CD4-positive, alpha-beta T cell (primary cell): Measurements from ENCODE around the gene VPS52. TPM values are rescaled to one million over a fixed set of nuclear protein-coding genes. Genes with fewer than 3 reads are reported as not detected.

Experiments used
- ATAC-seq: fragments of 200-7000 bp; cut with Tn5 transposase; one replicate; pipeline ENCODE4 v1.10.0; 2022; ENCODE audit warnings: mild to moderate bottlenecking; ENCODE audit not compliant: poor library complexity
- CTCF ChIA-PET: fragments of 350-600 bp; sonication (Branson Sonifier 250); formaldehyde crosslinking; loops from one replicate; lab custom pipeline; 2021; ENCODE audit warnings: antibody characterized with exemption, inconsistent platforms; lab: Charles Lee
- POLR2A ChIA-PET: fragments of 350-600 bp; sonication (Branson Sonifier 250); formaldehyde crosslinking; loops from one replicate; lab custom pipeline; 2021; ENCODE audit warnings: antibody characterized with exemption, inconsistent platforms; lab: Charles Lee
- DNase-seq, 14 experiments: peaks; one replicate each; pipeline ENCODE4 v3.0.0-alpha.2; 2013 to 2020; ENCODE audit warnings: mixed read lengths in 2 of 14
- H3K27ac ChIP-seq, 2 donors: one replicate each; pipeline versions ENCODE4 v1.5.1 to v1.7.0; 2013; ENCODE audit warnings: low read length in 2 of 2, low read depth in 1 of 2, mild to moderate bottlenecking in 1 of 2
- H3K27me3 ChIP-seq, 2 experiments: 1 replicate in 1 of 2; 2 replicates in 1 of 2; pipeline versions ENCODE4 v1.6.1 to v1.7.0; 2013; ENCODE audit warnings: low read length in 2 of 2, control low read depth in 1 of 2, mild to moderate bottlenecking in 1 of 2, moderate library complexity in 1 of 2; ENCODE audit not compliant: insufficient read depth in 2 of 2, control insufficient read depth in 1 of 2
- H3K36me3 ChIP-seq: one replicate; pipeline ENCODE4 v1.6.1; 2013; ENCODE audit warnings: low read length, control low read depth; ENCODE audit not compliant: insufficient read depth
- H3K4me1 ChIP-seq: one replicate; pipeline ENCODE4 v1.6.1; 2013; ENCODE audit warnings: low read length, control low read depth; ENCODE audit not compliant: insufficient read depth
- H3K4me3 ChIP-seq: one replicate; pipeline ENCODE4 v1.5.1; 2013; ENCODE audit warnings: mild to moderate bottlenecking, low read length, moderate library complexity
- H3K9me3 ChIP-seq, 2 experiments: 1 replicate in 1 of 2; 2 replicates in 1 of 2; pipeline versions ENCODE4 v1.6.1 to v1.7.0; 2013; ENCODE audit warnings: low read length in 2 of 2, mild to moderate bottlenecking in 2 of 2, control low read depth in 1 of 2, moderate library complexity in 1 of 2; ENCODE audit not compliant: control insufficient read depth in 1 of 2, insufficient read depth in 1 of 2
- H3K27ac Mint-ChIP-seq: one replicate; pipeline ENCODE4 v1.8.0; 2020; ENCODE audit warnings: mixed read lengths
- H3K27me3 Mint-ChIP-seq: one replicate; pipeline ENCODE4 v1.8.0; 2021; ENCODE audit warnings: mixed read lengths
- H3K36me3 Mint-ChIP-seq: one replicate; pipeline ENCODE4 v1.8.0; 2021; ENCODE audit warnings: low read depth, mixed read lengths
- H3K4me1 Mint-ChIP-seq: one replicate; pipeline ENCODE4 v1.8.0; 2021; ENCODE audit warnings: low read depth, mixed read lengths
- H3K4me3 Mint-ChIP-seq: one replicate; pipeline ENCODE4 v1.8.0; 2020; ENCODE audit warnings: mild to moderate bottlenecking, mixed read lengths
- H3K9me3 Mint-ChIP-seq: one replicate; pipeline ENCODE4 v1.8.0; 2020; ENCODE audit warnings: mixed read lengths
- intact Hi-C, 2 experiments: fragments of 100-400 bp; cut with DNase I in 1 of 2; cut with micrococcal nuclease in 1 of 2; formaldehyde crosslinking; loops; one replicate each; pipeline versions ENCODE4 v1.15.1 to v1.9.0; 2023 to 2025; cut with DNase I, micrococcal nuclease
- total RNA-seq, 174 experiments: library from RNA in 2 of 174; stranded (reverse) in 2 of 174; gene quantifications; one replicate each; pipeline ENCODE4 v1.2.3 and lab custom pipeline; 2021 to 2026
- TF ChIP-seq, protein P1 (sequence below): fragments of 200-600 bp; IDR thresholded peaks from one replicate; pipeline ENCODE4 v1.8.0; 2022; ENCODE audit warnings: antibody characterized with exemption, mild to moderate bottlenecking

The VPS52 gene
- total RNA-seq, 2 experiments from 2014 or later: 67.9 TPM

DNA sequence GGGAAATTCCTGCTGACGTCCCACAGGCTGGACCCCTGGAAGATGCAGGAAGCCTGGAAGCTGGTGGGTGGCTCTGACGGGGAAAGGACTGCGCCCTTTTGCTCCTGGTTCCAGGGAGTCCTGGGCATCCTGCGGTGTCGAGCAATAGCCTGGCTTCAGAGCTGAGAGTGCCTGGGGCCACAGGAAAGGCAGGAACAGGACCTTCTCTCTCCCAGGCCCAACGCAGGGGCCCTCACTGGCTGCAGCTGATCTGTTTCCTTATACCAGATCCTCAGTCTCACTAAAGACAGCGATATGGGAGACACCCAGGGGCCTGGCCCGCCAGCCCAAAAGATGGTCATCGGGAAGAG lies 6.7 kb upstream of the VPS52 start:
- H3K36me3 Mint-ChIP-seq: peaks cover 83% of the 10 kb centered on the region
- Histone ChIP-seq H3K9me3 (no peaks in the 10 kb centered on the region), H3K27me3 (no peaks in the 10 kb centered on the region), H3K36me3 (peaks cover 73% of the 10 kb centered on the region), H3K27ac (peak overlapping the region; percentile 82 to 90), H3K4me3 (peak overlapping the region; percentile 96), H3K4me1 (peaks cover 73% of the 10 kb centered on the region)
- H3K9me3 Mint-ChIP-seq: no peaks in the 10 kb centered on the region
- intact Hi-C loops: loop anchor here in 1 of 2 experiments (5.0 to 10.0 kb wide), 4 partner anchors 34 to 506 kb away; partner anchors contain the start of genes LEMD2 and TAPBP
- peak overlapping the region; percentile 93 for H3K4me3 Mint-ChIP-seq
- DNase-seq (no peak), ATAC-seq (no peak)
- TF ChIP-seq, protein P1, sequence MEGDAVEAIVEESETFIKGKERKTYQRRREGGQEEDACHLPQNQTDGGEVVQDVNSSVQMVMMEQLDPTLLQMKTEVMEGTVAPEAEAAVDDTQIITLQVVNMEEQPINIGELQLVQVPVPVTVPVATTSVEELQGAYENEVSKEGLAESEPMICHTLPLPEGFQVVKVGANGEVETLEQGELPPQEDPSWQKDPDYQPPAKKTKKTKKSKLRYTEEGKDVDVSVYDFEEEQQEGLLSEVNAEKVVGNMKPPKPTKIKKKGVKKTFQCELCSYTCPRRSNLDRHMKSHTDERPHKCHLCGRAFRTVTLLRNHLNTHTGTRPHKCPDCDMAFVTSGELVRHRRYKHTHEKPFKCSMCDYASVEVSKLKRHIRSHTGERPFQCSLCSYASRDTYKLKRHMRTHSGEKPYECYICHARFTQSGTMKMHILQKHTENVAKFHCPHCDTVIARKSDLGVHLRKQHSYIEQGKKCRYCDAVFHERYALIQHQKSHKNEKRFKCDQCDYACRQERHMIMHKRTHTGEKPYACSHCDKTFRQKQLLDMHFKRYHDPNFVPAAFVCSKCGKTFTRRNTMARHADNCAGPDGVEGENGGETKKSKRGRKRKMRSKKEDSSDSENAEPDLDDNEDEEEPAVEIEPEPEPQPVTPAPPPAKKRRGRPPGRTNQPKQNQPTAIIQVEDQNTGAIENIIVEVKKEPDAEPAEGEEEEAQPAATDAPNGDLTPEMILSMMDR: no peak
- H3K4me1 Mint-ChIP-seq: peaks cover 54% of the 10 kb centered on the region
- POLR2A ChIA-PET: interaction anchor here (0.6 to 4.4 kb wide), 7 partner anchors 10 to 176 kb away, joined by 3 to 76 read pairs (median 28); partner anchors contain the start of genes PFDN6, RGL2, WDR46 and ZBTB9
- CTCF ChIA-PET: interaction anchor here (0.9 to 2.8 kb wide), 4 partner anchors 11 to 147 kb away, joined by 3 to 22 read pairs (median 11); partner anchors contain the start of genes PFDN6, RGL2 and WDR46
- H3K27ac Mint-ChIP-seq: peak overlapping the region; percentile 97
- H3K27me3 Mint-ChIP-seq: no peaks in the 10 kb centered on the region

DNA sequence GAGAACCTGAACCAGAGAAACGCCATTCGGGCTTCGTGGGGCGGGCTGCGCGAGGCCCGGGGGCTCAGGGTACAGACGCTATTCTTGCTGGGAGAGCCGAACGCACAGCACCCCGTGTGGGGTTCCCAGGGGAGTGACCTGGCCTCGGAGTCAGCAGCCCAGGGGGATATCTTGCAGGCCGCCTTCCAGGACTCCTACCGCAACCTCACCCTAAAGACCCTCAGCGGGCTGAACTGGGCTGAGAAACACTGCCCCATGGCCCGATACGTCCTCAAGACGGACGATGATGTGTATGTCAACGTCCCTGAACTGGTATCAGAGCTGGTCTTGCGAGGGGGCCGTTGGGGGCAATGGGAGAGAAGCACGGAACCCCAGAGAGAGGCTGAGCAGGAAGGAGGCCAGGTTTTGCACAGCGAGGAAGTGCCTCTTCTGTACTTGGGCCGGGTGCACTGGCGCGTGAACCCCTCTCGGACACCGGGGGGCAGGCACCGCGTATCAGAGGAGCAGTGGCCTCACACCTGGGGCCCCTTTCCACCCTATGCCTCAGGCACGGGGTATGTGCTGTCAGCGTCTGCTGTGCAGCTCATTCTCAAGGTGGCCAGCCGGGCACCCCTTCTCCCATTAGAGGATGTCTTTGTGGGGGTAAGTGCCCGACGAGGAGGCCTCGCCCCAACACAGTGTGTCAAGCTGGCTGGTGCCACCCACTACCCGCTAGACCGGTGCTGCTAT lies 6.2 kb upstream of the VPS52 start:
- peaks cover 59% of the 10 kb centered on the region for H3K4me1 Mint-ChIP-seq
- ATAC-seq: peak; percentile 17
- peak overlapping the region; percentile 93 for H3K4me3 Mint-ChIP-seq
- Histone ChIP-seq H3K4me3 (peak overlapping the region; percentile 96), H3K27me3 (no peaks in the 10 kb centered on the region), H3K27ac (peak overlapping the region; percentile 82 to 90), H3K36me3 (peaks cover 79% of the 10 kb centered on the region), H3K9me3 (no peaks in the 10 kb centered on the region), H3K4me1 (peaks cover 78% of the 10 kb centered on the region)
- peak overlapping the region; percentile 97 for H3K27ac Mint-ChIP-seq
- peaks cover 83% of the 10 kb centered on the region for H3K36me3 Mint-ChIP-seq
- ChIA-PET POLR2A (interaction anchor here (0.6 to 4.4 kb wide), 24 partner anchors 9 to 1304 kb away, joined by 3 to 76 read pairs (median 6); partner anchors contain the start of genes CUTA, ITPR3, PFDN6 and PHF1), CTCF (interaction anchor here (0.5 to 2.8 kb wide), 16 partner anchors 11 to 238 kb away, joined by 3 to 22 read pairs (median 4); partner anchors contain the start of genes CUTA, PFDN6, RGL2 and RING1)
- intact Hi-C loops: loop anchor here (1.0 to 10.0 kb wide), 6 partner anchors 11 to 507 kb away; partner anchors contain the start of genes LEMD2 (in 1 of the 2), PFDN6 (in 1 of the 2), RGL2 (in 1 of the 2) and TAPBP (in 1 of the 2)
- TF ChIP-seq, protein P1: no peak
- H3K27me3 Mint-ChIP-seq: no peaks in the 10 kb centered on the region
- peak in 8 of 14 experiments; percentile 10 to 65 (median 30) for DNase-seq
- no peaks in the 10 kb centered on the region for H3K9me3 Mint-ChIP-seq

DNA sequence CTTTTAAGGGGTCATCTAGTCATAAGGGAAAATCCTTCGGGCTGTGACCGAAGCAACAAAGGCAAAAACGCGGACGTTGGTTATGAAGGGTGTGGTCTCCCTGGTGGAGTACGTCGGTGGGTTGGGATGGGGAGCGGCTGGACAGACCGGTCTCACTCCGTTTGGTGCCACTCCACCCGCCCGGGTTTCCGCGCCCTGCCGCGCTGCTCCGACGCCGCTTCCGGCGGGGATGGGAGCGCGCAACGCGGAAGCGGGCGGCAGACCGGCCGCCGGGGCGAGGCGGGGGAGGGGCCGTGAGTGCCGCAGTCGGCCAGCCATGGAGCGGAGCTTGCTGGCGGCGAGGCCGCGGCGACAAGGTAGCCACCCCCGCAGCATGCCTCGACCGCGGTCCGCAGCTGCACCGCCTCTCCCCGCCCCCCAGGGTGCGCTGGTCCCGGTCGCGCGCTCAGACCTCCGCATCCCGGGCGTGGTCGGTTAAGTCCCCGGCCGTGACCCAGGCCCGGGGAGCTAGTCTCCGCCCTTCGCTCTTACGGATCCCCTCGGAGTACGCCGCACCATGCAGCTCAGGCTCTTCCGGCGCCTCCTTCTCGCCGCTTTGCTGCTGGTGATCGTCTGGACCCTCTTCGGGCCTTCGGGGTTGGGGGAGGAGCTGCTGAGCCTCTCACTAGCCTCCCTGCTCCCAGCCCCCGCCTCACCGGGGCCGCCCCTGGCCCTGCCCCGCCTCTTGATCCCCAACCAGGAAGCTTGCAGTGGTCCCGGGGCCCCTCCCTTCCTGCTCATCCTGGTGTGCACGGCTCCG lies 5.4 kb upstream of the VPS52 start, which contains the start of gene B3GALT4:
Gene B3GALT4, plus strand, starts transcription at position 260 of the 799 bp plus-strand sequence. Its CDS starts 297 bp downstream, at position 557.
- Mint-ChIP-seq H3K36me3 (peaks cover 82% of the 10 kb centered on the region), H3K9me3 (no peaks in the 10 kb centered on the region), H3K27me3 (no peaks in the 10 kb centered on the region), H3K4me3 (peak within 1 kb of the TSS; percentile 93), H3K27ac (peak within 1 kb of the TSS; percentile 97), H3K4me1 (peaks cover 67% of the 10 kb centered on the region)
- peaks cover 83% of the 10 kb centered on the region for H3K4me1 ChIP-seq
- intact Hi-C loops: loop anchor here (1.0 to 10.0 kb wide), 6 partner anchors 12 to 508 kb away; partner anchors contain the start of genes LEMD2 (in 1 of the 2), PFDN6 (in 1 of the 2), RGL2 (in 1 of the 2) and TAPBP (in 1 of the 2)
- TF ChIP-seq, protein P1: peak; percentile 36
- no peaks in the 10 kb centered on the region for H3K27me3 ChIP-seq
- ATAC-seq (peak; percentile 68), DNase-seq (peak in 13 of 14 experiments; percentile 45 to 89 (median 64))
- peak within 1 kb of the TSS; percentile 96 for H3K4me3 ChIP-seq
- peaks cover 76% of the 10 kb centered on the region for H3K36me3 ChIP-seq
- H3K9me3 ChIP-seq: no peaks in the 10 kb centered on the region
- ChIA-PET POLR2A (interaction anchor here (0.6 to 4.4 kb wide), 25 partner anchors 8 to 1304 kb away, joined by 3 to 76 read pairs (median 6); partner anchors contain the start of genes CUTA, ITPR3, PFDN6 and PHF1), CTCF (interaction anchor here (0.5 to 2.8 kb wide), 16 partner anchors 12 to 239 kb away, joined by 3 to 22 read pairs (median 4); partner anchors contain the start of genes CUTA, PFDN6, RGL2 and RING1)
- H3K27ac ChIP-seq: peak within 1 kb of the TSS; percentile 82 to 90
